GM18520 (cell line): ENCODE data around the gene ZNF532.
"Not testable (repeated sequence)": the region's sequence is repeated elsewhere in the genome, so short reads cannot be mapped to it uniquely, and the experiment has no call there.

Experiments
- ATAC-seq: cut with Tn5 transposase; IDR thresholded peaks from one replicate; pipeline ENCODE4 v1.9.1; 2021; ENCODE audit not compliant: unreplicated experiment

The ZNF532 gene, protein sequence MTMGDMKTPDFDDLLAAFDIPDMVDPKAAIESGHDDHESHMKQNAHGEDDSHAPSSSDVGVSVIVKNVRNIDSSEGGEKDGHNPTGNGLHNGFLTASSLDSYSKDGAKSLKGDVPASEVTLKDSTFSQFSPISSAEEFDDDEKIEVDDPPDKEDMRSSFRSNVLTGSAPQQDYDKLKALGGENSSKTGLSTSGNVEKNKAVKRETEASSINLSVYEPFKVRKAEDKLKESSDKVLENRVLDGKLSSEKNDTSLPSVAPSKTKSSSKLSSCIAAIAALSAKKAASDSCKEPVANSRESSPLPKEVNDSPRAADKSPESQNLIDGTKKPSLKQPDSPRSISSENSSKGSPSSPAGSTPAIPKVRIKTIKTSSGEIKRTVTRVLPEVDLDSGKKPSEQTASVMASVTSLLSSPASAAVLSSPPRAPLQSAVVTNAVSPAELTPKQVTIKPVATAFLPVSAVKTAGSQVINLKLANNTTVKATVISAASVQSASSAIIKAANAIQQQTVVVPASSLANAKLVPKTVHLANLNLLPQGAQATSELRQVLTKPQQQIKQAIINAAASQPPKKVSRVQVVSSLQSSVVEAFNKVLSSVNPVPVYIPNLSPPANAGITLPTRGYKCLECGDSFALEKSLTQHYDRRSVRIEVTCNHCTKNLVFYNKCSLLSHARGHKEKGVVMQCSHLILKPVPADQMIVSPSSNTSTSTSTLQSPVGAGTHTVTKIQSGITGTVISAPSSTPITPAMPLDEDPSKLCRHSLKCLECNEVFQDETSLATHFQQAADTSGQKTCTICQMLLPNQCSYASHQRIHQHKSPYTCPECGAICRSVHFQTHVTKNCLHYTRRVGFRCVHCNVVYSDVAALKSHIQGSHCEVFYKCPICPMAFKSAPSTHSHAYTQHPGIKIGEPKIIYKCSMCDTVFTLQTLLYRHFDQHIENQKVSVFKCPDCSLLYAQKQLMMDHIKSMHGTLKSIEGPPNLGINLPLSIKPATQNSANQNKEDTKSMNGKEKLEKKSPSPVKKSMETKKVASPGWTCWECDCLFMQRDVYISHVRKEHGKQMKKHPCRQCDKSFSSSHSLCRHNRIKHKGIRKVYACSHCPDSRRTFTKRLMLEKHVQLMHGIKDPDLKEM (N-terminal part only)

DNA sequence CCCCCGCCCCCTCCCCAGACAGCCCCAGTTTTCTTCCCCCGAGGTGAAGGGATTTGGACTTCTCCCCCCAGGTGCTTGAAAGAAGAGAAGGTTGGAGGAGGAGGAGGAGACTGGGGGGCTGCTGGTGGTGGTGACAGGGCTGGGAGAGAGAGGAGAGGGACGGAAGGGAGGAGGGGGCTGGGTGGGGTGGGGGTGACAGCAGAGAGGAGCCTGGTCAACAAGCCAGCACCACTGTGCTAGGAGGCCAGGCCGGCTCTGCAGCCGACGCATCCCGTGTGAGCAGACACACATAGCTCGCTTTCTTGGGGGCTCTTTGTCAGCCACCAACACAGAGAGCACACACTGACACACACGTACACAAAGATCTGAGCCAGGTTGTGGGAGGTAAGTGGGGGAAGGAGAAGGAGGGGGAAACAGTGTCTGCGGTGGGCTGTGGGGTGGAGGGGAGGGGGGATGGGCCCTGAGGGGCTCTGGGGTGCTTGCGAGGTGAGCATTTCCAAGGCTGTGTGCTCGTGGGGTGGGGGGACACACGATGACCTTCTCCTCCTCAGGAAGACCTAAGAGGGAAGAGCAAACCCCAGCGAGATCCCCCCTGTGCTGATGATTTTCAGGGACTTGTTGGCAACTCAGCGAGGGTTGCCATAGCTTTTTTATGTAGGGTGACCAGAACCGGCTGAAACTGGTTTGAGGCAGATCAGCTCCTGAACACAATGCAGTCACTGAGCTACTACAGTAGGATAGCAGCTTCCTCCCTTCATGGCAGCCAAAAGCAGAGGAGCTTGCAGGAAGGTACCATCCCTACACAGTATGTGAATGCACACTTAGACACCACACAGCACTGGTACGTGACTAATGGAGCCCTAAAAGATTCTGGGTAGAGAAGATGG, at the start of gene ZNF532:
Gene ZNF532 (plus strand): TSS at position 732 of the 887 bp plus-strand sequence. CDS start 53,411 bp downstream, outside the sequence.
- ATAC-seq: no peak

DNA sequence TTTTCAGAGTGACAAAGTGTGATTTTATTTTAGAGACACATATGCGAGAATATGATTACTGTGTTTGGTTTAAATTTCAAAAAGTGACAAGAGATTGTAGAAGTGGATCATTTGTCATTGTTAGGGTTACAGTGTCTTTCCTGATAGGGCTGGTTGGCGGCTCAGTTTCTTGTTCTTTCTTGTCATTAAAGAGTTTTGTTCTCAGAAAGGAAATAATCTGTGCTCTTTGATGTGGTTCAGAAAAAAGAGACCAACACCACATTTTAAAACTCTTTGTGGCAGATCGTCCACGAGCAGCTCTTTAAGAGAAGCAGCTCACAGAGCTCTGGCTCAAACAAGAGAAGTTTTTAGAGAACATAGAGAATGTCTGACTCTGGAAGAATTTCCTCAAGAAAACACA, 45.6 kb upstream of the ZNF532 start:
- no peak for ATAC-seq

DNA sequence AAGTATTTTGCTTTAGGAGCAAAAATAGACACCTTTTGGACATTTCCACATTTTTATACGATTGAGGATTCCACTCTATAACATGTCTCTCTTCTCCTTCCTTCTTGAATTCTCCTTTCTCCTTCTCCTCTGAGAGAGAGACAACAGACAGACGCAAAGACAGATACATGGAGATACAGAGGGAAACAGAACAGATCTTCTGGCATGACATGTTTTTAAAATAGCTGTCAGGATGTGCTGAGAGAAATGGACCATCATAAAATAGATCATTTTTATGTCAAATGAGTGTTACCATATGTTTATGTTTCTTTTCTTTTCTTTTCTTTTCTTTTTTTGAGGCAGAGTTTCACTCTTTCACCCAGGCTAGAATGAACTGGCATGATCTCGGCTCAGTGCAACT, 44.4 kb upstream of the ZNF532 start:
- ATAC-seq: no peak

DNA sequence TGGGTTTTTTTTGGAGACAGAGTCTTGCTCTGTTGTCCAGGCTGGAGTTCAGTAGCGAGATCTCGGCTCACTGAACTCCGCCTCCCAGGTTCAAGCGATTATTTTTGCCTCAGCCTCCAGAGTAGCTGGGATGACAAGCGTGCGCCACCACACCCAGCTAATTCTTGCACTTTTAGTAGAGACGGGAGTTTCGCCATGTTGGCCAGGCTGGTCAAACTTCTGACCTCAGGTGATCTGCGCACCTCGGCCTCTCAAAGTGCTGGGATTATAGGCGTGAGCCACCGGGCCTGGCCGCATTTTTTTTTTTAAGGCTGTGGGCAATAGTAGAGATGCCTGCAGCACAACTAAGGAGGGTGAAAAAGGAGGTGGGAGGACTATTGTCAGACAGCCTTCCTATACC, 41.7 kb upstream of the ZNF532 start:
- no peak for ATAC-seq

DNA sequence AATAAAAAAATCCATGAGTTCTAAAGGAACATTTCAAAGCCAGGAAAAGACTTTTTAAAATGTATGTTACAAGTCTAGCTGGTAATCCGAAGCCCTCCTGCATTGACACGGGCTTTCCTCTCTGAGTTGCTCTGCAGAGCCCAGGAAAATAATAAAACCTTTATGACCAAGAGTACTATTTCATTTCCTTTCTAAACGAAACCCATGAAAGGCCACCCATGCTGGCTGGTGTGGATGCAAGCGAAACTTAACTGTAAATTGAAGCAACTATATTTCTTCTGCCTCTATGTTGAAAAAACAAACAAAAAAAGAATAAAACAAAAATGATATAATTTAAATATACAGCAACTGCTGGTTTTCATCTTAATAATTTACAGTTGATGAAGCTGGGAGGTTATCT, 41.3 kb upstream of the ZNF532 start:
- no peak for ATAC-seq

DNA sequence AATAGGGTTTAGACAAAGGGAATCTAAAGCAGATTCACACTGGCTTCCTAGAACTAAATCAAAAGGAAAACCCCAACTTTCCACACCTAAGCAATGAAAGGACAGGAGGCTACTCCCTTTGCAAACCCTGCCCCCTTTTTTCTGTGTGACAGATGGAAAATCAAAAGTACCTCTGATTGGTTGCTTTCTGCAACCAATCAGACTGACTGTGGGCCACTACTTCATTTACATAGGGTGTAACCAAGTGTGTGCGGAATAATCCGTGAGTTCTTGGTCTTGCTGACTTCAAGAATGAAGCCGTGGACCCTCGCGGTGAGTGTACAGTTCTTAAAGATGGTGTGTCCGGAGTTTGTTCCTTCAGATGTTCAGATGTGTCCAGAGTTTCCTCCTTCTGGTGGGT, 37.8 kb upstream of the ZNF532 start:
- not testable (repeated sequence) for ATAC-seq

DNA sequence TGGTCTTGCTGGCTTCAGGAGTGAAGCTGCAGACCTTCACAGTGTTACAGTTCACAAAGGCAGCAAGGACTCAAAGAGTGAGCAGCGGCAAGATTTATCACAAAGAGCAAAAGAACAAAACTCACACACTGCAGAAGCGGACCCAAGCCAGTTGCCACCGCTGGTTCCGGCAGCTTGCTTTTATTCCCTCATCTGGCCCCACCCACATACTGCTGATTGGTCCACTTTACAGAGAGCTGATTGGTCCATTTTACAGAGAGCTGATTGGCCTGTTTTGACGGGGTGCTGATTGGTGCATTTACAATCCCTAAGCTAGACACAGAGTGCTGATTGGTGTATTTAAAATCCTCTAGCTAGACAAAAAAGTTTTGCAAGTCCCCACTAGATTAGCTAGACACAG, 37.2 kb upstream of the ZNF532 start:
- no peak for ATAC-seq

DNA sequence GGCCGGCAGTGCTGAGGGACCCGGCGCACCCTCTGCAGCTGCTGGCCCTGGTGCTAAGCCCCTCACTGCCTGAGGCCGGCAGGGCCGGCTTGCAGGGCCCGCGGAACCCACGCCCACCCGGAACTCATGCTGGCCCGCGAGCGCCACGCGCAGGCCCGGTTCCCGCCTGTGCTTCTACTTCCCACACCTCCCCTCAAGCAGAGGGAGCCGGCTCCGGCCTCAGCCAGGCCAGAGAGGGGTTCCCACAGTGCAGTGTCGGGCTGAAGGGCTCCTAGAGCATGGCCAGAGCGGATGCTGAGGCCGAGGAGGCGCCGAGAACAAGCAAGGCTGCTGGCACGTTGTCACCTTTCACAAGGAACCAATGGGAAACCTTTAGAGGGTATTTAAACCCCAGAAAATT, 36.8 kb upstream of the ZNF532 start:
- no peak for ATAC-seq

DNA sequence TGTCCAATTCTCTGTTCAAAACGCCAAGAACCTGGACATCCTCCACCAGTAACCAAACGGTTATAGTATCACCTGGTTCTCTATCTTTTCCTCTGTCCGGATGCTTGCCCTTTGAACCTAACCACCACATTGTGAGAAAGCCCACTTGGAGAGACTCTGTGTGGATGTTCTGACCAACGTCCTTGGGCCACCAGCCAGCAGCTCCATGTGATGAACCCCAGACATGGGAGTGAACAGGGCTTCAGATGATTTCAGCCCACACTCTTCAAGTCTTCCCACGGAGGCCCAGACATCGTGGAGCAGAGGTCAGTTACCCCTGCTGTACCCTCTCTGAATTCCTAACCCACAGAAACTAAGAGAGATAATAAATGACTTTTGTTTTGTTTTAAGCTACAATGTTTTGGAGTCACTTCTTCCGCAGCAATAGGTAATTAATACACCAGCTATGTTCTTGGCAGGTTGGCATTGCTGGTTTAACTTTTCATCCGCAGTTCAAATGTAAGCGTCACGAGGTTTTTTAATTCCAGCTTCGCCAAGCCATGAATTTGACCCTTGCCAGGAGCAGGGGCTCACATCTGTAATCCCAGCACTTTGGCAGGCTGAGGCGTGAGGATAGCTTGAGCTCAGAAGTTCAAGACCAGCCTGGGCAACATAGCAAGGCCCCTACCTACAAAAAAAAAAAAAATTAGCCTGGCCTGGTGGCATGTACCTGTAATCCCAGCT, 36.1 kb upstream of the ZNF532 start:
- ATAC-seq: no peak

DNA sequence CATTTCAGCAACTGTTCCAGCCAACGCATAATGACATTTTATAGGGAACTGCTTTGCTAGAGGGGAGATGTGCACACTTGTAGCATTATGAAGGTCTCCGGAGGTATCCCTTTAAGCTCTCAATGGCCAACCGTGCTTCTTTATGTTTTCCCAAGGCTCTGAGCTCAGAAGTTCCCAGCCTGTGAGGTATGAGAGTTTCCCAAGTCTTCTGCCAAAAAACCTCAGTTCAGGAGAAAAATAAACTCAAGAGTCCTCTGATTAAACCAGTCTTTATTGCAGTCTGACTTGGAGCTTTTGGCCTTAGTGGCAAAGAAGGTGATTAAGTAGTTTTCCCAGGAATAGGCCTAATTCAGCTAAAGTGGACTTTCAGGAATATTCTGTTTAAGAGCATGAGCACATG, 35.4 kb upstream of the ZNF532 start:
- ATAC-seq: no peak

DNA sequence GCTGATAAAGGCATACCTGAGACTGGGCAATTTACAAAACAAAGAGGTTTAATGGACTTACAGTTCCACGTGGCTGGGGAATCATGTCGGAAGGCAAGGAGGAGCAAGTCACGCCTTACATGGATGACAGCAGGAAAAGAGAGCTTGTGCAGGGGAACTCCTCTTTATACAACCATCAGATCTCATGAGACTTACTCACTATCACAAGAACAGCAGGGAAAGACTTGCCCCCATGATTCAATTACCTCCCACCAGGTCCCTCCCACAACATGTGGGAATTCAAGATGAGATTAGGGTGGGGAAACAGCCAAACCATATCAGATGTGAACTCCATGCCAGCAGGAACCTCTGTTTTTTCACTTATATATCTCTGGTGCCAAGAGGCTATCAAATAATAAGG, 34.8 kb upstream of the ZNF532 start:
- ATAC-seq: not testable (repeated sequence)

DNA sequence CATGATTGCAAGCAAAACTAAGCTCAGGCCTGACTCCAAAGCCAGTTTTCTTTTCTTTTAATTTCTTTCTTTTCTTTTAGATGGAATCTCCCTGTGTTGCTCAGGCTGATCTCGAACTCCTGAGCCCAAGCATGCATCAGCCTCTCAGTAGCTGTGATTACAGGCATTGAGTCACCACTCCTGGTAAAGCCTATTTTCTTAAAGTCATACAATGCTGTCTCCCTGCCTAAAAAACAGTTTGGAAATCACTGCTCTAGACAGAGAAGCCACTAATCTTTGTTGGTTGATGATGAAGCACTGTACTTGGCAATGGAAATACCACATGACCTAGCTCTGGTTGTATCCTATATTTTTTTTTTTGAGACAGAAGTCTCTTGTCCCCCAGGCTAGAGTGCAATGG, 33.1 kb upstream of the ZNF532 start:
- no peak for ATAC-seq

DNA sequence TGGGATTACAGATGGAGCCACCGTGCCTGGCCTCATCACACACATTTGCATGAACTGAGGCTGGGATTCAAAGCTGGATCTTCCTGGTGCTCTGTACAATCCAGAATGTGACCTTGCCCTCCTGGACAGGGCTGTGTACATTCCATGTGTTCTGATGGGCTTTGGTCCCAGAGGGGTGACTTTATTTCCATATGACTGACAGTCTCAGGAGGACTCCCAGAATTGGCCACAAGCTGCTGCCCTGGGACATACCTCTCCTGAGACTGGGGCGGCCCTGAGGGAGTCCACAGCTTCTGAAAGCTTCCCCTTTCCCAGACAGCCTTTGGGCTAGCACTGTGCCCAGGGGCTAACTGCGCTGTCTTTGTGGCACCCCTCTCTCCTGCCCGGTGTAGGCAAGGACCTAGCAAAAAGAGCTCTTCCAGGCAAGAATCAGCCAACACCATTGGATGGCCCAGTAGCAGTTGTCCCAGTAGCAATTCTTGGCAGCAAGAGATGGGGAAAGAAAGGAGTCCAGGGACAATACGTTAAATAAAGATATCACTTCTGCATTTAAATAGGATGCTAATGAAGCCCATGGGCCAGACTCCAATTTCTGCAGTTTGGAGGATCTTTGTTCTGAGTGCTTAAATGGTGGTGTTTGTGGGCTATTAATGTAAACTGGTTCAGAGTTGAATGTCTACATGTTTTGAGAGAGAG, 26.4 kb upstream of the ZNF532 start:
- ATAC-seq: no peak

DNA sequence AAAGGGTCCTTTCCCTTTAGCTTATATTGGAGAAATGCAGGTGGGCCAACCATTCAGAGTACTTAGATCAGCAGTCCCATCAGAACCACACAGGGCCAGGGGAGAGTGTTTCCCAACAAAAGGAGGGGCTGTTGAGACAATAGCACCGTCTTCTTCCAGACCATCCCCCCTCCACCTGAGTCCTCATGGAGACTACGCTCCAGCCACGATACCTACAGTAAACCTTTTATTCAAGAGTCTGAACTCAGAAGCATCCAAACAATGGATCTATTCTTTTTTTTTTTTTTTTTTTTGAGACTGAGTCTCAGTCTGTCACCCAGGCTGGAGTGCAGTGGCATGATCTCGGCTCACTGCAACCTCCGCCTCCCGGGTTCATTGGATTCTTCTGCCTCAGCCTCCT, 25.7 kb upstream of the ZNF532 start:
- ATAC-seq: no peak

DNA sequence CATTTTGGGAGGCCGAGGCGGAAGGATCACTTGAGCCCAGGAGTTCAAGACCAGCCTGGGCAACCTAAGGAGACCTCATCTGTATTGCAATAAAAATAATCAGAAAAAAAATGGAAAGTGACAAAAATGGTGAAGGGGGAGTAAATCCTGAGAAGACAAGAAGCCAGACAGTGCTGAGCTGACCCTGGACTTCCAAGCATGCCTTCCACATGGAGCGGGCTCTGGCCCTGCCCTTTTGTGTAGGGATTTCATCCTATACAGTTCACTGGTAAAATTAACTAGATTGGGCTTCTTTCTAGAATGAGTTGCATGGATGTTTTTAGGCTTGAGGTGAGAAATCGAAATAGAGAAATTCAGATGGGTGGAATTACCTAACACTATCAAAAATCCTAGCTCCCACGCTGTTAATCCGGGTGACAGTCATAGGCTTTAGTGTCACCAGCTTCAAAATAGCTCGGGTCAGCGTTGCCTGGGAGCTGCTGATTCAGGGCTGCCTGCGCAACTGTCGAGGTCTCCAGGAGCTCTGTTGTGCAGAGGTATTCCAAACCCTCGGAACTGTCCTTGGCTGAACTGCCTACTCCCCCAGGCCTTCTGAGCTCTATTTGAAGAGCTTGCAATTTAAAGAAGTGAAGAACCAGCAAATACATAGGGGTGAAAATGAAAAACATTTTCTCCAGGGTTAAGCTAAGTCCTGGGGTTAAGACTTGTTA, 21.5 kb upstream of the ZNF532 start:
- no peak for ATAC-seq

DNA sequence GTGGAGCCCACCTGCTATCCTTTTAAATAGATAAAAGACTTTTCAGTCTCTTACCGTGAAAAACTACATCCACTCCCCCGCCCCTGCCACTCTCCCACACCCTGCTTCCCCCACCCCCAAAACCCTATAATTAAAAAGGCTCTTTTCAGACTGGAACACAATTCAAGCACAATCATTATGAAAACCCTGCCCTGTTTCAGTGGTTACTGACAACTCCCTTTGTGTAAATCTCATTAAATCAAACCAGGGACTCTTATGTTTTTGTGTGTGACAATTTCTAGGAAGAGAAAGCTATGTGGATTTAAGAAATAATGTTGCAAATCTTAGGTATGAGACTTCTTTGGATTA, 21.0 kb upstream of the ZNF532 start:
- no peak for ATAC-seq

DNA sequence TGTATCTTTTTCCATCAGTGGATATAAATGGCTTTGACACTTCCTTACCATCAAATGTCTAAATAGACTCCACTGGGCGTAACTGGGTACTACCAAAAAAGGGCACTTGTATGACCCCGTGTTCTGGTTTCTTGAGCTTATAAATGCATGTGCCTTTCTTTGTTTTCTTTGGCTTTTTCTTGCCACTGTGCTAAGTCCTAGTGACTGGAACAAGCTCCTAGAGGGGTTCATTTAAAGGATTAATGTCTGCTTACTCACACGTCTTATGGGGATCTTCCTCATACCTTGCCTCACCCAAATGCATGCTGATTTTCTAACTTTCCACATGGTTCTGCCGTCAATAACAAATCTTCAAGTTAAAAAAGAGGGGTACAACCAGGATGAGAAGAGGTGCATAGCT, 19.8 kb upstream of the ZNF532 start:
- no peak for ATAC-seq

DNA sequence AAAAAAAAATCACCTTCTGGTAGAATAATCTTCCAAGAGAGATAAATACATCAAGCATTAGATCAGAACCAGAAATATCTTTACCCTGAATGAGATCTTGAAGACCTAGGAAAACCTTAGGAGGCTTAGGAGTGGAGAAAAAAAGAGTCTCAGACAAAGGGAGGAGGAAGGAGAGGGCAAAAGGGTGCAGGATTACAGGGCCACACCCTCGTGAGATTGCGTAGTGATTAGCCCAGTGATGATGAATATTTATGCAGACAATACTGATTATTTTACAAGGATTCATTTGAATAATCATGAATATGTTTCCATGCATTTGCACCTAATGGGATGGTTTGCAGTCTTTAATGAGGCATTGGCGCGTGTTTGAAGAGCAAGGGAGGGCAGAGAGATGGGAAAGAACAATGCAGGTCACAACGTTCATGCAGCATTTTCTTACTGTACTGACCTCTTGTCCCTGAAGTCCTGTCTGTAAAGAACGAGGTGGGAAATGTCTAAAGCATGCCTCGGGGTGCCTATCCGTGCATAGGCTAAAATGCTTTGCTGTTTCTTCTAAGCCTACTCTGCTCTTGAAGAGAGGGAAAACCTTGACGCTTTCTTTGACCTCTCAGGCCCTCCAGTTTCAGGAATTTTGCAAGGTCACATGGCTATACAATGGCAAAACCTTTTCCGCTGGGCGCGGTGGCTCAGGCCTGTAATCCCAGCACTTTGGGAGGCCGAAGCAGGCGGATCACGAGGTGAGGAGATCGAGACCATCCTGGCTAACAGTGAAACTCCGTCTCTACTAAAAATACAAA, 18.6 kb upstream of the ZNF532 start:
- ATAC-seq: no peak
